NCI-H128 (cell line): ENCODE measurements around the gene ITIH6.
"Not testable (repeated sequence)": the region's sequence is repeated elsewhere in the genome, so short reads cannot be mapped to it uniquely, and the experiment has no call there.

Experiments used
- DNase-seq: peaks from one replicate; lab custom pipeline; 2025; ENCODE audit not compliant: unreplicated experiment; lab: John Stamatoyannopoulos, UW

Gene ITIH6, protein sequence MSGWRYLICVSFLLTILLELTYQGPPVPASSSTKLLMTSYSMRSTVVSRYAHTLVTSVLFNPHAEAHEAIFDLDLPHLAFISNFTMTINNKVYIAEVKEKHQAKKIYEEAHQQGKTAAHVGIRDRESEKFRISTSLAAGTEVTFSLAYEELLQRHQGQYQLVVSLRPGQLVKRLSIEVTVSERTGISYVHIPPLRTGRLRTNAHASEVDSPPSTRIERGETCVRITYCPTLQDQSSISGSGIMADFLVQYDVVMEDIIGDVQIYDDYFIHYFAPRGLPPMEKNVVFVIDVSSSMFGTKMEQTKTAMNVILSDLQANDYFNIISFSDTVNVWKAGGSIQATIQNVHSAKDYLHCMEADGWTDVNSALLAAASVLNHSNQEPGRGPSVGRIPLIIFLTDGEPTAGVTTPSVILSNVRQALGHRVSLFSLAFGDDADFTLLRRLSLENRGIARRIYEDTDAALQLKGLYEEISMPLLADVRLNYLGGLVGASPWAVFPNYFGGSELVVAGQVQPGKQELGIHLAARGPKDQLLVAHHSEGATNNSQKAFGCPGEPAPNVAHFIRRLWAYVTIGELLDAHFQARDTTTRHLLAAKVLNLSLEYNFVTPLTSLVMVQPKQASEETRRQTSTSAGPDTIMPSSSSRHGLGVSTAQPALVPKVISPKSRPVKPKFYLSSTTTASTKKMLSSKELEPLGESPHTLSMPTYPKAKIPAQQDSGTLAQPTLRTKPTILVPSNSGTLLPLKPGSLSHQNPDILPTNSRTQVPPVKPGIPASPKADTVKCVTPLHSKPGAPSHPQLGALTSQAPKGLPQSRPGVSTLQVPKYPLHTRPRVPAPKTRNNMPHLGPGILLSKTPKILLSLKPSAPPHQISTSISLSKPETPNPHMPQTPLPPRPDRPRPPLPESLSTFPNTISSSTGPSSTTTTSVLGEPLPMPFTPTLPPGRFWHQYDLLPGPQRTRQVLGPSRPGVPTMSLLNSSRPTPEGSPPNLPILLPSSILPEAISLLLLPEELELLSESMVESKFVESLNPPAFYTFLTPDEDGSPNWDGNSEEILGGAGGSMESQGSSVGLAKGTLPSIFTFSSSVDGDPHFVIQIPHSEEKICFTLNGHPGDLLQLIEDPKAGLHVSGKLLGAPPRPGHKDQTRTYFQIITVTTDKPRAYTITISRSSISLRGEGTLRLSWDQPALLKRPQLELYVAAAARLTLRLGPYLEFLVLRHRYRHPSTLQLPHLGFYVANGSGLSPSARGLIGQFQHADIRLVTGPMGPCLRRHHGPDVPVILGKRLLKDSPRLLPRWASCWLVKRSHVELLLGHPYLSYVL

GRCh38 chrX:54798137-54798536 is at the start of gene ITIH6:
Gene ITIH6 (minus strand): TSS chrX:54798255. CDS start chrX:54798210, 45 bp downstream.
- DNase-seq = no peak

- DNase-seq = not testable (repeated sequence)
Measured at GRCh38 chrX:54847700-54848099, 49.6 kb upstream of the ITIH6 start.

GRCh38 chrX:54843050-54843449 is 45.0 kb upstream of the ITIH6 start:
- DNase-seq = no peak

DNA sequence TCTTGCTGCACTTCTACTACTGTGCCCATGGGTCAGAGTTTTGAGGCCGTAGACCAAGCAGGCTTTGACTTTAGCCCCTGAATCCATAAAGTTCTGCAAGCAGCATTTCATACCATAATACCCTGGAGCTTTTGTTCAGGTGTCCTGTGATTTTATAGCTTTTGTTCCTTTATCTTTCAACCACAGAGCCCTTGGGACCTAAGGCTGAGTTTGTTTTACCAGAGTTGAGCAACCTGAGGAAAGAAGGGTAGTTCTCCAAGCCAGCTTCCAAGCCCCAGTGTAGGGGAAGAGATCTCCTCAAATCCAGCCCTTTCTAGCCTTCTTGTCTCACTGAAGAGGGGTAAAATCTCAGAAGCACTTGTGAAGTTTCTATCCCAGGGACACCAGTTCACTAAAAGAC is 44.6 kb upstream of the ITIH6 start:
- DNase-seq = no peak

- not testable (repeated sequence) for DNase-seq
Measured at GRCh38 chrX:54841184-54841874, 43.3 kb upstream of the ITIH6 start.

- DNase-seq = no peak
Measured at GRCh38 chrX:54838583-54838982, 40.5 kb upstream of the ITIH6 start.

DNA sequence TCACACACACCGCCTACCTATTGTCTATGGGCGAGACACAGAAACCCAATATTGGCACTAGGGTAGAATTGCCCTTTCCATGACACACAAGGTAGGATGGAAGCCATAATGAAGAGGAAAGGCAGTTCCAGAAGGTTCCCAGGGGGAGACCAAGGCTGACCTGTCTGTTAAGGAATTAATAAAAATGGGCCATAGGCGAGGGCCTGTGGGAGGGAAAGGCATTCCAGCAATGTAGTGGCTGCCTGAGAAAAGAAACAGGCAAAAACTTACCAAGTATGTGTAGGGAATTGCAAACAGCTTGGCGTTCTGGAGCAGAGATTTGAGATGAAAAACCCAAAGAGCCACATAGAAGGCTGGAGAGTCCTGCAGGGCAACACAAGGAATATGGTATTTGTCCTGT is 28.5 kb upstream of the ITIH6 start:
- no peak for DNase-seq

- no peak for DNase-seq
Measured at GRCh38 chrX:54825716-54826438, 27.8 kb upstream of the ITIH6 start.

GRCh38 chrX:54824722-54825121 is 26.7 kb upstream of the ITIH6 start:
- DNase-seq = no peak

GRCh38 chrX:54824195-54824594 is 26.1 kb upstream of the ITIH6 start:
- DNase-seq = no peak

GRCh38 chrX:54821310-54821709 is 23.3 kb upstream of the ITIH6 start:
- no peak for DNase-seq

GRCh38 chrX:54820737-54821136 is 22.7 kb upstream of the ITIH6 start:
- DNase-seq = no peak

- DNase-seq = no peak
Measured at GRCh38 chrX:54819201-54819600, 21.1 kb upstream of the ITIH6 start.

- no peak for DNase-seq
Measured at GRCh38 chrX:54818221-54818620, 20.2 kb upstream of the ITIH6 start.

- DNase-seq = no peak
Measured at GRCh38 chrX:54817220-54817820, 19.3 kb upstream of the ITIH6 start.

GRCh38 chrX:54812306-54812705 is 14.3 kb upstream of the ITIH6 start:
- DNase-seq = no peak

DNA sequence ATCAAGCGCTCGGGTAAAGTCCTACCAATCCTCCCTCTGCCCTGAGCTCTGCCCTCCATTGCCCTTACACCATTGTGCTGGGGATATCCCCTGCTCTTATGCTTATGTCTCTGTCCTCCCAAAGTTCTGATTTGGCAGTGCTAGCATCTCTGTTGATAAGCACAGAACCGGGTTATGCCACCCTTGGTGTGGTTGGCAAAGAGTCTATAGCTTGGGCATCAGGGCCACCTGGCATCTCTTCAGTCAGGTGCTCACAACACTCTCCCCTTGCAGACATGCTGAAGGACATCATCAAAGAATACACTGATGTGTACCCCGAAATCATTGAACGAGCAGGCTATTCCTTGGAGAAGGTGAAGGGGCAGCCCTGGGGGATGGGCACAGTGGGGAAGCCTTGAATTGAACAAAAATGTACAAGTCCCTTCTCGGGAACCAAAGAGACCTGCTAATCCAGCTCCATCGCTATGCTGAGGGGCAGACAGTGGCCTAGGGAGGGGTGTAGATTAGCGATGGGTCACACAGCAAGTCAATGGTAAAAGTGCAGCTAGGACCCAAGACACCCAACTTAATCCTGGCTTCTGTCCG is 13.3 kb upstream of the ITIH6 start:
- DNase-seq = no peak

- DNase-seq = no peak
Measured at GRCh38 chrX:54810532-54810931, 12.5 kb upstream of the ITIH6 start.
